DMS114 treated with DMSO at 0.1 percent for 48 hours (cell line): Measurements from ENCODE around the gene PLAC1.

ENCODE experiments used
- DNase-seq: peaks from one replicate; lab custom pipeline; 2025; ENCODE audit not compliant: unreplicated experiment; lab: John Stamatoyannopoulos, UW

The PLAC1 gene

DNA sequence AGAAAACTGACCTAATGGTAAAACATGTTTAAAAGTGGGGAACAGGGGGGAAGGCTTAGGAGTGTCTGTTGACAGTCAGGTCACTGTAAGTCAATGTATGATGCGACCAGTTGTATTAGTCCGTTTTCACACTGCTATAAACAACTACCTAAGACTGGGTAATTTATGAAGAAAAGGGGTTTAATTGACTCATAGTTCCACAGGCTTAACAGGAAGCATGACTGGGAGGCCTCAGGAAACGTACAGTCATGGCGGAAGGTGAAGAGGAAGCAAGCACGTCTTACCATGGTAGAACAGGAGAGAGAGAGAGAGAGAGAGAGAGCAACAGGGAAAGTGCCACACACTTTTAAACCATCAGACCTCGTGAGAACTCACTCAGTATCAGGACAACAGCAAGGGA lies 13.0 kb upstream of the PLAC1 start:
- no peak for DNase-seq

DNA sequence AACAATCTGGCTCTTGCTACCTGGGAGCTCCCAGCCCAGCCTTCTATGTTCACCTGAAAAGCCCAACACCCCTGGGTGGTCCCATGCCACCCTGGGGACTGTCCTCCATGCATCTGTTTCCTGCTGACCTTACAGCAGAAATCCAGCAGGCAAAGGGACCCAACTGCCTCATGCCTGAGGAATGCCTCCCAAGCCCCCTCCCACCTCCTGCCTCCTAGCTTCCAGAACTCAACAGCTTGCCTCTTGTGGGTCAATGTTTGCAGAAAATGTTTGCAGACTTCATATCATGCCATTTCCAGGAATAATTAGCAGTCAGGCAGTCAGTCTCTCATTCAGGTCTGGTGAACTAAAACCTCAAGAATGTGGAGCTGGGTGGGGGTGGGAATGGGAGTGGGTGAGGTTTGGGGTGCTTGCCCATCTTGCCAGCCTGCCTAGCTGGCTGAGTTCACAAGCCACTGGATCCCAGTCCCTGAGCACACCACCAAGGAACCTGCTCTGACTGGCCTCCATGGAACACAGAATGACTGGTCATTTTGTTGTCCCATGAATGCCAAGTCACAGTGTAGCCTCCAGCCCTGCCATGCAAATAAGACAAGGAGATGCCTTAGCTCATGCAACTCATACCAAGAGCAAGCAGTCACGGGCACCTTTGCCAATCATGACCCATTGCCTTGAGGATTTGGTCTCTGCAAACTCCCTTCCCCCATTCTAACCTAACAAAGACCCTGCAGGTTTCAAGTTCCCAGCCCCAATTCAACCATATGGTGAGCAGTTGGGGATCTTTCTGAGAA lies 12.1 kb upstream of the PLAC1 start:
- DNase-seq: no peak

DNA sequence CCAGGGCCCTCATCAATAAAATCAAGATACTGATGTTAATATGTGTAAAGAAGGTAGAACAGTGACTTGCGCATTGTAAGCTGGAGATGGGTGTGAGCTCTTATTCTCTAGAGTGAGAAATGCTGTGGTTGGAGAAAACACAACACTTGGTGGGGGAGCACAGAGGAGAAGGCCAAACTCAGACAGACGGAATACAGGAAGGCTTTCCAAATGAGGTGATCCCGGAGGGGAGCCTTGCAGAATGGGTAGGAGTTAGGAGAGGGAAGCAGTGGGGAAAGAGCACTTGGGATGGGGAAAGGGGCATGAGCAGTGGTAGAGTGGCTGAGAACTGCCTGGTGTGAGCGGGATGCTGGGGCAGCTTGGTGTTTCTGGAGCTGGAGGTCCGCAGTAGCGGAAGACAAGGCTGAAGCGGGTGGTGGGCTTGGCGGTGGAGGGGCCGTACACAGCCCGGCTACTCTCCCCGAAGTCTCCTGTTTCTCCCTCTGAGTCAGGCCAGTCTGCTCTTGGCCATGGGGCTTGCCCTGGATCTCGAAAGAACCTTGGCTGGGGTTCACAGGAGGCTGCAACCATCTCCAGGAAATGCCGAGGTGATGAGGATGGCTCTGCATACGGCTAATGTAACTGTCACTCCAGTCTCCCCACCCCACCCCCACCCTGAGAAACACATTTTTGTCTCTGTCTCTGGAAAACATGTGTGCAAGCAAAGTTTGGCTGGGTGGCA lies 11.3 kb upstream of the PLAC1 start:
- DNase-seq: no peak

DNA sequence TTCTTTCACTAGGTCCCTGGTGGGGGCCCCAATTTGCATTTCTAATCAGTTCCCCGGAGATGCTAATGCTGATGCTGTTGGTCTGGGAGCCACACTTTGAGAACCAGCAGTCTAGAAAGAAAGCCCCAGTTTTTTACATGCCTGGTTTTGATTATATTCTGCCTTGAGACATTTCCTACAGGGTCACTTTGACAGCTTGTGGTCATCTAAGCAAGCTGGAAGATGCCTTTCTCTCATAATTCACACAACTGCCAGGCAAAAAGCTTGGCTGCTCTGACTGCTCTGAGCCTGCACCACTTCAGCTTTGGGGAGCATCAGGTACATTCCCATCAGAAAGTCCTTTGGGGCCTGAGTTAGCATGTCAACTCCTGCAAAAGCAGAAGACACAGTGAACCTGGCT lies 5.9 kb upstream of the PLAC1 start:
- DNase-seq: no peak

DNA sequence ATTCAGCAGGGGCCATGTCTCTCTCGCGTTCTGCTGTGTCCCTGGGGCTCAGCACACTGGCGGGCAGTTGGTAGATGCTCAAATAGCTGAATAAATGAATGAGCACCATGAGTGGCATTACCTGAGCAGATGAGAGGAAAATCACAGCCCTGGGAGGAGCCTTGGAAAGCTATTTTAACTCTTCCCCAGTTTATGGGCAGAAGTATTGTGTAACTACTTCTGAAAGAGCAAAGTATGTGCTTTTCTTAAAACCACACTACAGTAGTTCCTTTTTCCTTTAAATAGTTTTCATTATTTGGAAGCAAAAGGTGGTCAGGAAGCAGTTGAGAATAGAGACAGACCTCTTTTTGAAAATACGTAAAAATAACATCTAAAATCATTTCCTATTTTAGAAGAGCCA lies 3.0 kb upstream of the PLAC1 start:
- no peak for DNase-seq

DNA sequence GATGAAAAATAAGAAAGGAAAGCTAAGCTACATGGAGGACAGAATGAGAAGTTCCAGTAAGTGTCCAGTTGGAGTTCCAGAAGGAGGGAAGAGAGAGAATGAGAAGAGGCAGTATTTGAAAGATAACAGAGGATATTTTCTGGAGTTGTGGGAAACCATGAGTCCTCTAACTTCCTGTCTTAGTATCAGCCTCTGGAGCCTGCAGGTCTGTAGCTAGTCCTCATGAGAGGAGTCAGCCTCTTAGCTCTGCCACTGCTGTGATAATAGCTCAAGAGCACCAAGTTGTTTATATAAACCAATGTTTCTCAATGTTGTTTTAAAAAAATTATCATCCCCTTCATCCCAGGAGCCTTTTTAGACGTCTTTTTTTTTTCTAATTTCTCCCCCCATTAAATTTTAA lies 2.4 kb upstream of the PLAC1 start:
- no peak for DNase-seq

DNA sequence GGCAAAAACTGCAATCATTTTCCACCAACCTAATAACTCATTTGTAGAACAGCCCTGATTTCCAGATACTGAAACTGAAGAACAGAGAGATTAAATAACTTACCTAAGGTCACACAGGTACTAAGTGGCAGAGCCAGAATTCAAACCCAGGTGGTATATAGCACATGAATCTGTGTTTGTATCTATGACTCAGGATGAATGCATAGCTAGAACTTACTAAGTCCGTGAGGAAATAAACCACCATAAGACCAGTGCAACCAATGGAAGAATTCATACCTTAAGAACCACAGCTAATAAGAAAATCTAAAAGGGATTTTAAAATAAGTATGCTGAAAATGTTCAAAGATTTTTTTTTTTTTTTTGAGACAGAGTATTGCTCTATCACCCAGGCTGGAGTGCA lies 1.5 kb upstream of the PLAC1 start:
- DNase-seq: no peak

DNA sequence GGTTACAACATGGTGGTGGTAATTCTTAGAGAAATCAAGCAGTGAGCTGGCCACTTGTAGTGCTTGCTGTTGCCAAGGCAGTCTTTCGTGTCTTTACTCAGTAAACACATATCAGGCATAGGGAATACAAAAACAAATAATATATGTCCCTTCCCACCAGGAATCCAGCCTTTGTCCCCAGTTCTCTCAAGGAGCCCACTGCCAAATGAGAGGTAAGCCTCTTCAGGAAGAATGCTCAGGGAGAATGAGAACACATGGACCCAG lies 421 bp upstream of the PLAC1 start:
- no peak for DNase-seq

DNA sequence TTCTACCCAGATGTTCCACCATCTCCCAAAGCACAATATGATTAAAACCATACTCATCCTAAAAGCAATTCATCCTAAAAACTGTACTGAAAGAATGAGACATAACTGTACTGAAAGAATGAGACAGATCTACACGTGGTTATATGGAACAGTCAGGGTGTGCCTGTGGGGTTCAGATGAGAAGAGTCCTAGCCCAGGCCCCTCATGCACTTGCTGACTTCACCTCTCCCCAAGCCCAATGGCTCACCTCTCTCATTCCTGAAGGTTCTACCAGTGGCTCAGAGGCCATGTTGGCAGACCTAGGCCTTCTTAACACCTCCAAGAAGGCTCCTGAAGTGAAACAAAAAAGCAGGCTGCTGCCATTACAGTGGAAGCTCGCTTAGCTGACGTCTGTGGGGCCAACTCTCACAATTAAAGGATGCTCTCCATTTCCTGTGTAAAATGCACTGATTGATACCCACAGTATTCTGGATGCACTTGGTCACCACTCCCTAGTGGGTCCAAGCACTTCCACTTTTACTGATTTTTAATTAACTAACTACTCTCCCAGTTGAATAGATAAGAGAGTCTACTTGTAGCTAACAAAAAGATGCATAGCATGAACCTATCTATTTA lies 3.8 kb downstream of the PLAC1 start:
- no peak for DNase-seq

DNA sequence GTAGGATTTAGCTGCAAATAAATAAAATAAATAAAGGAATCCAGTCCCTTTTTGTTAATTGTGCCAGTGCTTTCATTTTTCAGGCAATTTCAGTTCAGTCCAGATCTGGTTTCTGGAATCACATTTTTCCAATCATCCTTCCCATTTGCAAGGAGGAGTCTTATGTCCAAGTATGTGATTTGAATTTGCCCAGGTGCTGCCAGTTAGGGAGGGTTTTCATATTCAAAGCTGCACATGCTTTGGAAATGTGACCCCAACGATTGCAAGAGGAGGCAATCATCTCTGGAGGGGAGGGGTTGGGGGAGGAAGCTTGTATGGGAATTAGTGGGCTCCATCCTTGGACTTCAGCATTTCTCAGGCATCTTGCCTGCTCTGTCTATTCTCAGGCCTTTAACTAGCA lies 4.4 kb downstream of the PLAC1 start:
- no peak for DNase-seq

DNA sequence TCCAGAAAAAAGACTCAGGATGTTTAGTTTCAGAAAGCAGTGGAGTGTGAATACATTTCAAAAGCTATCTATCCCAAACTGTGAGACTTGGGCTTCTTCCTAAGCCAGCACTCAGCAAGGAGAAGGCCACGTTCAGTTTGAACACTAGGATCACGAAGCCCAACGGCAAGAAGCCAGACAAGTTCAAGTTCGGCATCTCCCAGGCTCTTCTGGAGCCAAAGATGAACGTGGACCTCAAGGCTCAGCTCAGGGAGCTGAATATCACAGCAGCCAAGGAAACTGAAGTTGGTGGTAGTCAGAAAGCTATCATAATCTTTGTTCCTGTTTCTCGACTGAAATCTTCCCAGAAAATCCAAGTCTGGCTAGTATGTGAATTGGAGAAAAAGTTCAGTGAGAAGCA lies 7.6 kb downstream of the PLAC1 start:
- no peak for DNase-seq

DNA sequence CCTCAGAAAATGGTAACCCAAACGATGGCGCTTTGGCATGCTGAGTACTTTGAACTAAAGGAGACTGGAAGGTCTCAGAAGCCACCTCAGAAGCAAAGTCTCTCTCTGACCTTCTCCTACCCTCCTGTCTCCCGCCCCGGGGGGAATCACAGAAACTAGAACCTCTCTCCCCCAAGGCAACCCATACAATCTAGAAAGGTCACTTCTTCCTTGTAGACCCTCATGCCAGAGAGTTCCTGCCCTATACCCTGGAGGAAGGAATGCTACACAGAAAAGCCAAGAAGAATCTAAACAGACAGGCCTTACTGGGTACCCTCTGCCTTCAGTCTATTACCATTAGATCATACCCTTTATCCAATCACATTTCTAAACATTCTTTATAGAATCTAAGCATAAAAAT lies 8.5 kb downstream of the PLAC1 start:
- DNase-seq: no peak

DNA sequence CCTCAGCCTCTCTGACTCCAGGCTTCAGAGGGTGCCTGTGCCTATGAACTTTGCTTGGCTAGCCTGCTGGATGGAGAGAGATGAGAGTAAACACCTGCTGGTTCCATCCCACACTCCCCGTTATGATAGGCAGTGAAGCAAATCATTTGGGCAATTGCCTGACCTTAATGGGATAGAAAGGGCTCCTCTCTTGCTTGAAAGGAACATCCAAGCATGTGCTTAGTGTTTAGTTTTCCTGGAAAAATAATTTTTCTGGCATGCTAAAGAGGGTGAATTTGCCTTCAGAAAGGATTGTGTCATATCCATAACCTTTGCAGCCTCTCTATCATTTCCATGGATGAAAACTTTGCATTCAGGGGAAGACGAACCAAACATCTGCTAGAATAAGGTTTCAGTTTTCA lies 10.8 kb downstream of the PLAC1 start:
- DNase-seq: no peak

DNA sequence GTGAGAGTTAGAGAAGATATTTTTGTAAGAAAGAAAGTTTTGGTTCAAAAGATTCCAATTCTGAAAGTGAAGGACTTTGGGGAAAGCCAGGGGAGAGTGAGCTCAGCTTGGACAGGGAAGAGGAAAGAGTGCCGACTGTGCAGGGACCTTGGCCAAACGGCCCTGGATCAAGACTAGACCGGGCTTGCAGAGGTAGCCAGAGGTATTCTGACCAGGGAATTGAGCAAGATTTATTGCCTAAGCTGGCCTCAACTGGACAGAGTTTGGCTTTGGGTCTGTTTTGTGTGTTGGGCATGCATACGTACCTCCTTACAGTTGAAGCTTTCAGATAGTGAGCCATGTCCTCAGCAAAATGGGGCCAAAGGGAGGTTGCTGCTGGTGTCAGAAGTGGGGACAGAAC lies 11.6 kb downstream of the PLAC1 start:
- no peak for DNase-seq

DNA sequence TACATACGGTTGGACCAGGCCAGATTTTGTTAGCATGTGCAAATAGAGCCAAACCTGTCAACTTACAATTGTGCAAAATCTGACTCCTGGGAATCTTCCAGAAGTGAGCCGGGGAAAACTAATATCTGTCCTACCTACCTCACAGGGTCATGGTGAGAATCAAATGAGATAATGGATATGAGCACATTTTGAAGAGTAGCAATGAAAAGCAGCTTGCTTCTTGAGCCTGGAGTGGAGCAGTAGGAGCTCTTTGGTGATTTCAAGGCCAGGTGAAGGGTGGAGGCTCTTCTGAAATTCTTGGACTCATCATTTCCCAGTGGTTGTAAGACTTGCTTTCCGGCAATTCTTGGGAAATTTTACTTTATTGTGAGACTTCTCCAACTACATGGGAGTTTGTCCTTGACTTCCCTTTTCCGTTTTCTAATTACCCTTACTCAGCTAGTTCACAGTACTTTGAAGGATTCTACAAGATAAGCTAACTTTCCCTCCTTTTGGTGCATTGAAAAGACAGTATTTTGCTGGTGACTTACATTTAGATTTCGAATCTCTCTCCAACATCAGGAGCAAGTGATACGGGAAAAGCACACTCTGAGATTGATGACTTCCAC lies 12.2 kb downstream of the PLAC1 start:
- no peak for DNase-seq

DNA sequence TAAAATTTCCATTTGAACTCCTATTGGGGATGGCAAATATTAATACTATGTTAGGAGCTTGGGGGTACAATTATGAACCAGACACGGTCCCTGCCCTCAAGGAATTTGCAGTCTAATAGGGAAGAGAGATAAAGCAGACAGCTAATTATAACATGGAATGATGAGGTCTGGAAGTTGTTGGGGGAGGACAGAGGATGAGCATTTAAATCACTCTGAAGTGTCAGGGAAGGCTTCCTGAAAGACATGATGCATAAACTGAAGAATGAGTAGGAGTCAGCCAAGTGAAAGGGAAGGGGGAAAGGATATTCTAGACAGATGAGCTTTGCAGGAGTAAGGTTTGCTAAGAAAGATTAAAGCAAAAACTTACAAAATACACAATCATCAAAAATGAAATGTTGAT lies 15.9 kb downstream of the PLAC1 start:
- DNase-seq: no peak

DNA sequence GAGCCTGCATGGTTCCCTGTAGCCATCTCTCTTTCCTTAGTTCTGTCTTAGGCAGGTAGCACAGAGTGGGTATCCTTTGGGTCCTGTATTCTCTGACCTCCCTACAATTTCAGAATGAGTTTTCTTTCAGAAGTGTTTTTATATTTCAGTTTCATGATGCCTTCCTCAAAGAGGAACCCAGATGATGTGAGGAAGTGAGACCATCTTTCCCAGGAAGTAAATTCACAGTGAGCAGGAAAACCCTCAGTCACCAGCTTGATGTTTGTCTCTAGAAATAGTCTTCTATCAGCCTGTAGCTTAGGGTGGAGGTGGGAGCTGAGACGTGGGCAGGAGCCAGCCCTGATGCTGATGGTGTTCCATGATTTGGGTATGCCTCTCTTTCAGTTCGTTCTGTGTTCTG lies 16.9 kb downstream of the PLAC1 start:
- no peak for DNase-seq

DNA sequence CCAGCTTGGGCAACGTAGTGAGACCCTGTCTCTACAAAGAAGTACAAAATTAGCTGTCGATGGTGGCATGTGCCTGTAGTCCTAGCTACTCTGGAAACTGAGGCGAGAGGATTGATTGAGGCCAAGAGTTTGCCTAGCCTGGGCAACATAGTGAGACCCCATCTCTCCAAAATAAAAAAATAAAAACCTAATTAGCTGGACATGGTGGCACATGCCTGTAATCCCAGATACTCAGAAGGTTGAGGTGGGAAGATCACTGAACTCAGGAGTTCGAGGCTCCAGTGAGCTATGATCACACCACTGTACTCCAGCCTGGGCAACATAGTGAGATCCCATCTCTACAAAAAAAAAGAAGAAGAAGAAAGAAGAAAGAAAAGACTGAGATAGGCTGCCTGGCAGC lies 17.4 kb downstream of the PLAC1 start:
- DNase-seq: no peak

DNA sequence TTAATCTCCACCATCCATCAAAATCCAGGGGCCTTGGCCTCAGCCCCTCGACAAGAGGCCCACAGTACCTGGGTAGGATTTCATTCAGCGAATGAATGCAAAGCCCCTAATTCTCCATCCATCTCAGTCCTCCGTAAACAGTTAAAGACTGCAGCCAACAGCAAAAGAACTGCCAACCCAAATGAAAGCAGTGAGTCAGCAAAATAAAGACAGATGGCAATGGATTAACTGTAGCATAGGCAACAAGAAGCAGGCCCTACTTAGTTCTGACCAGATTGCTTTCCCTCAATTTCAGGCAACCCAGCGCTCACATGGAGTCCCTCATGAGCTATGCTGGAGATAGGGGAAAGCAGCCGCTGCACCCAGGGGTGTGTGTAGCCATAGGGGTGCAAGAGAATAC lies 21.4 kb downstream of the PLAC1 start:
- no peak for DNase-seq

DNA sequence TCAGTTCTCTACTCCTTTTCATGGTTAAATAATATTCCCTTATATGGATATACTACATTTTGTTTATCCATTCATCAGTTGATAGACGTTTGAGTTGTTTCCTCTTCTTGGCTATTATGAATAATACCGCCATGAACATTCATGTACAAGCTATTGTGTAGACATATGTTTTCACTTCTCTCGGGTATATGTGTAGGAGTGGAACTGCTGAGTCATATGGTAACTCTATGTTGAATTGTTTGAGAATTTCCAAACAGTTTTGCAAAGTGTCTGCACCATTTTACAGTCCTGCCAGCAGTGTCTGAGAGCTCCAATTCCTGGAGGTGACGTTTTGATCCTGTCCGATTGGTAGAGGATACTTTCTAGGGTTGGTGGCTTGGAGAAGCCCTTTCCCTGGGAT lies 23.6 kb downstream of the PLAC1 start:
- no peak for DNase-seq

DNA sequence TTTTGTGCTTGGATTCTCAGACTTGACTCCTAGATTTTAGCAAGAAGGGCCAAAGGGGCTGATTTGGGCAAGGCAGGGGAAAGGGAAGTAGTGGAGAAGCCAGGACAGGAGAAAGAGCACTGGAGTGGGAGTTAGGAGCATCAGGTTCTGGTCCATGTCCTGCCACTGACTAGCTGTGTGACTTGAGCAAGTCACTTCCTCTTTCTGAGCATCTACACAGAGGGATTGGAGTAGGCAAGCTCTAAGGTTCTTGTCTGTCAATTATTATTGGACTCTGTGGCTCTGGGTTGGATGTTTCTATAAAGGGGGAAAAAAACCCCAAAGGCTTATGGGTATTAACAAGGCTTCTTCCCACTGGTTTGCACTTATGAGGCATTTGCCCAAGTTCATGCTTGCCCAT lies 24.4 kb downstream of the PLAC1 start:
- no peak for DNase-seq

DNA sequence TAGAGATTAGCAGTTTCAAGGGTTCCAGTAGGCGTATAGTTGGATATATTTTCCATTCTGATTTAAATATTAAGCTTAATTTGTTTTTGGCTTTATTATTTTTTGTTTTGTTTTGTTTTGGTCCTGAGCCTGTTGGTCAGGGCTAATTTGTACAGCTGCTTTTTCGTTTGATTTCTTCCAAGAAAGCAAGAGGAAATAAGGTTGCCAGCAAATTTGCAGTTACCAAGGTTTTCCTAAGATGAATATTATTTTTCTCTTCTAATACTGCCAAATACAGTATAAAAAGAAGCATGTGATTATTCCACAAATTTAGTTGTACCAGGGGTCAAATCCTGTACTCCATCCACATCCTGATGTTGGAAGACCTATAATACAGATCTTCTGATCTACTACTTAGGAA lies 24.9 kb downstream of the PLAC1 start:
- DNase-seq: no peak
